ENCODE data around the gene PCDH18. TPM values are rescaled to one million over a fixed set of nuclear protein-coding genes. Genes with fewer than 3 reads are reported as not detected.
A peak's percentile ranks its signal among the peaks of the same experiment; 100 is the strongest.

Gene PCDH18
- total and polyA plus RNA-seq, 11 donors = 1.4 to 14.5 (median 5.7) TPM

- Histone ChIP-seq H3K36me3 (no peaks in the 10 kb centered on the region), H3K4me3 (no peak overlapping the region), H3K4me1 (peaks cover 0 to 10% (median 1%) of the 10 kb centered on the region in 12 donors), H3K9me3 (no peaks in the 10 kb centered on the region), H3K27ac (no peak overlapping the region), H3K27me3 (no peaks in the 10 kb centered on the region)
- no peak for TF ChIP-seq POLR2A (IDR thresholded peaks at IDR 0.05)
- no peak for TF ChIP-seq CTCF (IDR thresholded peaks at IDR 0.05)
- 85 to 92% (median 88%) methylated on average over 4 of the region's 4 CpGs for WGBS, 4 donors
- ATAC-seq (no peak), DNase-seq (no peak)
- intact Hi-C loops (cut with DNase I) = no loop called here
Observed at GRCh38 chr4:137476345-137476744, 55.9 kb downstream of the PCDH18 start.

- ATAC-seq = no peak
- H3K4me1 ChIP-seq = peaks cover 0 to 10% (median 1%) of the 10 kb centered on the region in 12 donors
- no peak overlapping the region for H3K4me3 ChIP-seq
- H3K27me3 ChIP-seq = no peaks in the 10 kb centered on the region
- H3K9me3 ChIP-seq = no peaks in the 10 kb centered on the region
- intact Hi-C loops (cut with DNase I) = no loop called here
- no peaks in the 10 kb centered on the region for H3K36me3 ChIP-seq
- WGBS, 4 donors = 12 to 20% (median 16%) methylated on average over 1 of the region's 1 CpG
- no peak for DNase-seq
- peak overlapping the region in 2 of 12 donors; percentile 9 to 26 for H3K27ac ChIP-seq
- TF ChIP-seq POLR2A (IDR thresholded peaks at IDR 0.05) (no peak), CTCF (IDR thresholded peaks at IDR 0.05) (no peak)
Observed at GRCh38 chr4:137474711-137475301, 57.5 kb downstream of the PCDH18 start.

GRCh38 chr4:137471895-137472294 lies 60.4 kb downstream of the PCDH18 start:
- H3K27ac ChIP-seq = peak overlapping the region in 1 of 12 donors; percentile 46
- TF ChIP-seq CTCF (IDR thresholded peaks at IDR 0.05) (no peak), POLR2A (IDR thresholded peaks at IDR 0.05) (no peak)
- no peaks in the 10 kb centered on the region for H3K36me3 ChIP-seq
- DNase-seq (no peak), ATAC-seq (no peak)
- H3K4me3 ChIP-seq = no peak overlapping the region
- peaks cover 0 to 10% (median 3%) of the 10 kb centered on the region in 12 donors for H3K9me3 ChIP-seq
- H3K27me3 ChIP-seq = no peaks in the 10 kb centered on the region
- WGBS, 4 donors = 66 to 96% (median 91%) methylated on average over 2 of the region's 2 CpGs
- intact Hi-C loops (cut with DNase I) = no loop called here
- peaks cover 0 to 10% (median 1%) of the 10 kb centered on the region in 12 donors for H3K4me1 ChIP-seq

GRCh38 chr4:137471461-137471860 lies 60.8 kb downstream of the PCDH18 start:
- H3K4me1 ChIP-seq = peaks cover 0 to 10% (median 1%) of the 10 kb centered on the region in 12 donors
- H3K36me3 ChIP-seq = no peaks in the 10 kb centered on the region
- no peaks in the 10 kb centered on the region for H3K27me3 ChIP-seq
- H3K9me3 ChIP-seq = peaks cover 0 to 14% (median 3%) of the 10 kb centered on the region in 12 donors
- 94 to 100% (median 97%) methylated on average over 1 of the region's 1 CpG for WGBS, 4 donors
- H3K27ac ChIP-seq = no peak overlapping the region
- no peak for TF ChIP-seq CTCF (IDR thresholded peaks at IDR 0.05)
- no peak for TF ChIP-seq POLR2A (IDR thresholded peaks at IDR 0.05)
- DNase-seq (no peak), ATAC-seq (no peak)
- no peak overlapping the region for H3K4me3 ChIP-seq
- intact Hi-C loops (cut with DNase I) = no loop called here

Measured in heart left ventricle (tissue), 16 donors.